Activated naive CD4-positive, alpha-beta T cell treated with anti-CD3 and anti-CD28 coated beads, Interleukin-2, amount 10 ng/mL, durations not matched to agents 7 days and 5 days (primary cell): ENCODE results near the gene FJX1.

Source experiments
- CTCF ChIA-PET: fragments of 350-600 bp; sonication (Branson Sonifier 250); formaldehyde crosslinking; loops from one replicate; lab custom pipeline; 2021; ENCODE audit warnings: antibody characterized with exemption; lab: Charles Lee
- DNase-seq: peaks from one replicate; pipeline ENCODE4 v3.0.0-alpha.2; 2020
- H3K27ac Mint-ChIP-seq: one replicate; pipeline ENCODE4 v1.8.0; 2021; ENCODE audit warnings: mild to moderate bottlenecking, moderate library complexity, mixed read lengths
- H3K27me3 Mint-ChIP-seq: one replicate; pipeline ENCODE4 v1.8.0; 2021; ENCODE audit warnings: mild to moderate bottlenecking, mixed read lengths
- H3K36me3 Mint-ChIP-seq: one replicate; pipeline ENCODE4 v1.8.0; 2021; ENCODE audit warnings: mixed read lengths
- H3K4me1 Mint-ChIP-seq: one replicate; pipeline ENCODE4 v1.8.0; 2021; ENCODE audit warnings: mixed read lengths
- H3K4me3 Mint-ChIP-seq: one replicate; pipeline ENCODE4 v1.8.0; 2021; ENCODE audit warnings: mild to moderate bottlenecking, moderate library complexity, mixed read lengths
- H3K9me3 Mint-ChIP-seq: one replicate; pipeline ENCODE4 v1.8.0; 2021; ENCODE audit warnings: mixed read lengths

FJX1 gene

DNA sequence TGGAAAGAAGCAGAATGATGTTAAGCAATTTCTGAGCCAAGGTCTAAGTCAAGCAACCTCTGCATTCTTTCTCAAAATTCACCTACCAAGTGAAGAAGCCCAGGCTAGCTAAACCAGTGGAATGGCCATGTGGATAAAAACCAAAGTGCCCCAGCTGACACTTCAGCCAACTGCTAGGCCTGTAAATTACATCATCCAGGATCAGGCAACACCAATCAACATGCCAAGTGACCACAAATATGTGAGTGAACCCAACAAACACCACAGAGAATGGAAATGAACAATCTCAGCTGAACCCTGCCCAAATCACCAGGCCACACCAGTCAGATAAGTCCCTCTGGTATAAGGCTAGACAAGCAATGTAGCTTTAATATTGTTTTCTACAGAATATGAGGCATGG, 25.1 kb upstream of the FJX1 start:
- DNase-seq: no peak
- Mint-ChIP-seq H3K4me3 (no peak overlapping the region), H3K27ac (no peak overlapping the region), H3K4me1 (no peaks in the 10 kb centered on the region), H3K9me3 (no peaks in the 10 kb centered on the region), H3K27me3 (peaks cover 19% of the 10 kb centered on the region), H3K36me3 (no peaks in the 10 kb centered on the region)
- CTCF ChIA-PET: interaction anchor here (1.3 kb wide), 1 partner anchor 12 kb away, joined by 4 read pairs; no protein-coding TSS in a partner anchor

DNA sequence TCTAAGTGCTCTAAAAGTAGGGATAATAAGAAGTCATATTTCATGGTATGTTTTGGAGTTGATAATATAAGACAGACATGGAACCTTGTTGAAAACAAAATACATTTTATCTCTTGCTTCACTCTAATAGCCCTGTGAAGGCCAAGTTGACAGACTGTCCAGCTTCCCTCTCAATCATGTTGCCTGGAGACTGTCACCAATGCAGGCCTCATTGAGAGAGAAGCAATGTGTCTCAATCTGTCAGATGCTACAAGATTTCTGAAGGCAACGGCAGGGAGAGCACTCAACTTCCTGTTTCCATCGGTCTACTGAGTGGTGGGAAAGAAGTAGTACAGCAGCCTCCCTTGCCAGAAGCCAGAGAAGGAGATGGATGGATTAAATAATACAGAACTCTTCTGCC, 23.6 kb upstream of the FJX1 start:
- DNase-seq: no peak
- Mint-ChIP-seq H3K4me1 (no peaks in the 10 kb centered on the region), H3K4me3 (no peak overlapping the region), H3K36me3 (no peaks in the 10 kb centered on the region), H3K27me3 (peaks cover 13% of the 10 kb centered on the region), H3K27ac (no peak overlapping the region), H3K9me3 (no peaks in the 10 kb centered on the region)
- CTCF ChIA-PET: interaction anchor here (1.3 kb wide), 1 partner anchor 11 kb away, joined by 4 read pairs; no protein-coding TSS in a partner anchor

GRCh38 chr11:35598254-35599125, 19.8 kb upstream of the FJX1 start:
- Mint-ChIP-seq H3K4me1 (no peaks in the 10 kb centered on the region), H3K4me3 (no peak overlapping the region), H3K27ac (no peak overlapping the region), H3K9me3 (no peaks in the 10 kb centered on the region), H3K27me3 (peaks cover 16% of the 10 kb centered on the region), H3K36me3 (no peaks in the 10 kb centered on the region)
- CTCF ChIA-PET: interaction anchor here (0.8 to 1.4 kb wide), 2 partner anchors 17 to 224 kb away, joined by 3 read pairs; no protein-coding TSS in a partner anchor
- DNase-seq: no peak

- no peaks in the 10 kb centered on the region for H3K4me1 Mint-ChIP-seq
- H3K9me3 Mint-ChIP-seq: no peaks in the 10 kb centered on the region
- H3K4me3 Mint-ChIP-seq: no peak overlapping the region
- CTCF ChIA-PET: no interaction called here
- H3K36me3 Mint-ChIP-seq: no peaks in the 10 kb centered on the region
- H3K27ac Mint-ChIP-seq: no peak overlapping the region
- no peak for DNase-seq
- peaks cover 16% of the 10 kb centered on the region for H3K27me3 Mint-ChIP-seq
Observed at GRCh38 chr11:35600331-35600838, 17.9 kb upstream of the FJX1 start.

- H3K4me3 Mint-ChIP-seq: no peak overlapping the region
- no peaks in the 10 kb centered on the region for H3K36me3 Mint-ChIP-seq
- H3K27me3 Mint-ChIP-seq: peaks cover 16% of the 10 kb centered on the region
- H3K27ac Mint-ChIP-seq: no peak overlapping the region
- no peaks in the 10 kb centered on the region for H3K9me3 Mint-ChIP-seq
- no peaks in the 10 kb centered on the region for H3K4me1 Mint-ChIP-seq
- CTCF ChIA-PET: interaction anchor here (0.7 kb wide), 1 partner anchor 220 kb away, joined by 3 read pairs; no protein-coding TSS in a partner anchor
- no peak for DNase-seq
Observed at GRCh38 chr11:35602160-35602793, 16.0 kb upstream of the FJX1 start.

DNA sequence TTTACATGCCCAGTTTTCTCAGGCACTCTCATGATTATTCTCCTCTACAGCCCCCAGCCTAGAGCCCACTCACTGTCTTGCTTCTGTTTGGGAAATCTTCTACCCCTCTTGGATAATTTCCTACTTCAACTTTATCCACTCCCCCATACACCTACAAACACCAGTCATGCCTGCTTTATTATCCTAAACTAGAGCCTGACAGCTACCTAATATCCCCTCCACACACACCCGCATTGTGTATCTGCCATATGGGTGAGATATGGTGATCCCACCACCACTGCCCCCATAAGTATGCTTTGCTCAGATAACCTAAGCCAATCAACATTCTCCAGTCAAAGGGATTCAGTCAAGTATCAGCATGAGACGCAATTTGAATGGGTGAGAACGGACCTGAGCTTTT, 15.3 kb upstream of the FJX1 start:
- no peak overlapping the region for H3K27ac Mint-ChIP-seq
- H3K27me3 Mint-ChIP-seq: peaks cover 12% of the 10 kb centered on the region
- no peak overlapping the region for H3K4me3 Mint-ChIP-seq
- H3K4me1 Mint-ChIP-seq: no peaks in the 10 kb centered on the region
- H3K36me3 Mint-ChIP-seq: no peaks in the 10 kb centered on the region
- no peaks in the 10 kb centered on the region for H3K9me3 Mint-ChIP-seq
- CTCF ChIA-PET: no interaction called here
- DNase-seq: no peak

DNA sequence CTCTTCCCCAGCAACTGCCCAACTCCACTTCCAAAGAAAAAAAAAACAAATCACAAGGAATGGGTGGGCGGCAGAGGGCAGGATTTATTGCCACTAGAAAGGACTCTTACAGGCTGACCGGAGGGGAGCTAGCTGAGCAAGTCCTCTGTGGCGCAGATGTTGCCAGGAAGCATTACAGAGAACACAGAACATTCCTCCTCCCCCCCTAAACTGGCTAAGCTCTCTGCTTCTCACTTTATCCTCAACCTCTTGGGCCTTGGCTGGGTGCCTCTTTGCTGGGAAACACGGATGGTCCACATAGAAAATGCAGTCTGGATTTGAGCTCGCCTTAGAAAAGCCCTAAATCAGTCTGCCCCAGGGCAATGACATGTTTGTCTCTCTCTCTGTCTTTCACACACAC, 12.6 kb upstream of the FJX1 start:
- CTCF ChIA-PET: interaction anchor here (0.9 to 2.8 kb wide), 4 partner anchors 10 to 661 kb away, joined by 3 to 10 read pairs (median 4); no protein-coding TSS in a partner anchor
- H3K4me1 Mint-ChIP-seq: no peaks in the 10 kb centered on the region
- no peak for DNase-seq
- H3K27me3 Mint-ChIP-seq: peaks cover 18% of the 10 kb centered on the region
- no peaks in the 10 kb centered on the region for H3K9me3 Mint-ChIP-seq
- H3K27ac Mint-ChIP-seq: no peak overlapping the region
- no peak overlapping the region for H3K4me3 Mint-ChIP-seq
- no peaks in the 10 kb centered on the region for H3K36me3 Mint-ChIP-seq

DNA sequence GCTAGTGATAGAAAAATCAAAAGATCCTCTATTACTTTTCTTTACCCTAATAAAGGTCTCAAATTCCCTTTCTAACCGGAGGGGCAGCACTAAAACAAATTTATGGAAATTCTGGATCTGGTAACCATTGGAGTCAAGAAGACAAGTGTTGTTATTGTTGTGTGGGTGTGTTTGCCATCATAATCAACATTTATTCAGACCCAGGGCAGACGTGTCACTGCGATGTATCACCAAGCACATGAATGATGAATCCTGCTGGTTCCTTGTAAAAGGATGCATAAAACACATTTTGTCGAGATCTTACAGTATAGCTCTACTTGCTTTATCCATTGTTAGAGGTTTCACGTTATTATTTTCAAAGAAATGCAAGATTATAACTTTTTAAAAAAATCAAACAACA, 12.1 kb upstream of the FJX1 start:
- CTCF ChIA-PET: interaction anchor here (1.3 to 2.8 kb wide), 2 partner anchors 10 to 660 kb away, joined by 3 to 10 read pairs; no protein-coding TSS in a partner anchor
- no peaks in the 10 kb centered on the region for H3K4me1 Mint-ChIP-seq

GRCh38 chr11:35608502-35608901, 9.8 kb upstream of the FJX1 start:
- Mint-ChIP-seq H3K4me3 (no peak overlapping the region), H3K27ac (no peak overlapping the region), H3K27me3 (peaks cover 16% of the 10 kb centered on the region), H3K36me3 (no peaks in the 10 kb centered on the region), H3K4me1 (no peaks in the 10 kb centered on the region), H3K9me3 (no peaks in the 10 kb centered on the region)
- DNase-seq: no peak
- CTCF ChIA-PET: interaction anchor here (1.1 kb wide), 1 partner anchor 657 kb away, joined by 3 read pairs; no protein-coding TSS in a partner anchor

More for the DNA sequence above, 12.1 kb upstream of the FJX1 start:
- Mint-ChIP-seq H3K27ac (no peak overlapping the region), H3K9me3 (no peaks in the 10 kb centered on the region), H3K4me3 (no peak overlapping the region), H3K27me3 (peaks cover 16% of the 10 kb centered on the region), H3K36me3 (no peaks in the 10 kb centered on the region)
- DNase-seq: no peak

- H3K36me3 Mint-ChIP-seq: no peaks in the 10 kb centered on the region
- no peak overlapping the region for H3K4me3 Mint-ChIP-seq
- peaks cover 16% of the 10 kb centered on the region for H3K27me3 Mint-ChIP-seq
Observed at GRCh38 chr11:35609656-35610055, 8.6 kb upstream of the FJX1 start.

DNA sequence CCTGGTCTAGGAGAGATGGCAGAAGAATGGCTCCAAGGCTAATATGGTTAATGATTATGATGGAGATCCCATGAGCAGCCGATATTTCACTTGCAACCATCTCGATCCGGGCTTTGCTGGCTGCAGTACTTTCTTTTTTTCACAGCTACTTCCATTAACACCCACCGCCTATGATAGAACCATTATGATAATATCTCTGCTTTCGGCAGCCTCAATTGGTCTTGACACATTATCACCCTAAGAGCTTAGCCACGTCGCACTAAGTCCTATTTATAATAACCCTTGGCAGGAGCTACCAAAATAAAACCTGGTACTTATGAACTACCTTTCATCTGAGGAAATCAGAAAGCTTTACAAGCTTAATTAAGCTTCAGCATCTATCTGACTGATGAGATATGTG, 7.6 kb upstream of the FJX1 start:
- no peaks in the 10 kb centered on the region for H3K4me1 Mint-ChIP-seq
- no peak for DNase-seq
- peaks cover 16% of the 10 kb centered on the region for H3K27me3 Mint-ChIP-seq
- H3K9me3 Mint-ChIP-seq: no peaks in the 10 kb centered on the region
- H3K4me3 Mint-ChIP-seq: no peak overlapping the region
- CTCF ChIA-PET: interaction anchor here (1.0 to 2.5 kb wide), 3 partner anchors 212 to 656 kb away, joined by 4 to 7 read pairs (median 4); no protein-coding TSS in a partner anchor
- H3K27ac Mint-ChIP-seq: no peak overlapping the region
- no peaks in the 10 kb centered on the region for H3K36me3 Mint-ChIP-seq

More at GRCh38 chr11:35609656-35610055, 8.6 kb upstream of the FJX1 start:
- H3K27ac Mint-ChIP-seq: no peak overlapping the region
- CTCF ChIA-PET: interaction anchor here (1.8 to 2.5 kb wide), 2 partner anchors 213 to 657 kb away, joined by 4 to 7 read pairs; no protein-coding TSS in a partner anchor
- no peaks in the 10 kb centered on the region for H3K9me3 Mint-ChIP-seq
- no peaks in the 10 kb centered on the region for H3K4me1 Mint-ChIP-seq
- no peak for DNase-seq

DNA sequence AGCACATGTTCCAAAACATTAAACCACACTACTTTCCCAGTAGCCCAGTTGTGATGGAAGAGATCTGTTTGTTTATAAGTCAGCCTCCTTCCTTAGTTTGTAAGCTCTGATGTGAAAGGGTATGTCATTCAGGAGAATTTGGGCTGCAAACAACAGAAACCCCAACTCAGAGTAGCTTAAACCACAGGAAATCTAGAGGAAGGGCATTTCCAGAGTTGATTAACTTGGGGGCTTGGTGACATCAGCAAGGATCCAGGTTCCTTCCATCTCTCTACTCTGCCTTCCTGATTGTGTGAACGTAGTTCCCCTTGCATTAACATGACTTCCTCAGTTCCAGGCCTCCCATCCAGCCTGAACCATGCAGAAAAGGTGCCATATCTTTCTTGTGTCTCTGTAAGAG, 6.5 kb upstream of the FJX1 start:
- Mint-ChIP-seq H3K27me3 (peaks cover 19% of the 10 kb centered on the region), H3K36me3 (no peaks in the 10 kb centered on the region), H3K27ac (no peak overlapping the region), H3K9me3 (no peaks in the 10 kb centered on the region), H3K4me1 (no peaks in the 10 kb centered on the region), H3K4me3 (no peak overlapping the region)
- DNase-seq: no peak
- CTCF ChIA-PET: interaction anchor here (1.8 to 2.5 kb wide), 2 partner anchors 210 to 655 kb away, joined by 4 to 7 read pairs; no protein-coding TSS in a partner anchor

DNA sequence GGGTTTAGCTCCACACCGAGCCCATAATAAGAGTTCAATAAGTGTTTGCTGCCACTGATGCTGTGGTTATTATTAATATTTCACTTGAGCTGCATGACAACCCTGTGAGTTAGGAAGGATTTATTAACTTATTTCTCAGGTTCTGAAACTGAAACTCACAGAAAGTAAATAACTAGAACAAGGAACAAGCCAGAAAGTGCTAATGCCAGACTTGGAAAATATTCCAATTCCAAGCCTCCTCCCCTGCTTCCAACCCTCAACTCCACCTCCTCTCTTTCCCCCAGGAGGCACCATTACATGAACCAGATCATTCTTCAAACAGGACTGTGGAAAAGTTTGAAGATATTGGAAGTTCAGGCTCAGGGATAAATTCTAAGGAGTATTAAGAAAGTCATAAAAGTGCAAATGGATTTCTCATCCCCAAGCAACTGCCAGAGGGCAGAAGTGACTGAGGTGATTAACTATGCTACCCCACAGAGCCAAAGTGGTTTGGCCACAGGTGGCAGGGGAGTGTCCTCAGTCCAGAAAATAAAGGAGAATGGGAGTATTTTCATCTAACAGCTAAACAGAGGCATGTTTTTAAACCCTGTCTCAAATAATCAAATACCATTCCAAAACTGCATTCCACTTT, 3.2 kb upstream of the FJX1 start:
- CTCF ChIA-PET: interaction anchor here (0.8 to 4.4 kb wide), 11 partner anchors 33 to 863 kb away, joined by 3 to 33 read pairs (median 3); no protein-coding TSS in a partner anchor
- Mint-ChIP-seq H3K27me3 (peaks cover 36% of the 10 kb centered on the region), H3K4me3 (no peak overlapping the region), H3K27ac (no peak overlapping the region), H3K36me3 (no peaks in the 10 kb centered on the region), H3K4me1 (peaks cover 12% of the 10 kb centered on the region), H3K9me3 (no peaks in the 10 kb centered on the region)
- no peak for DNase-seq
